AG09319 (cell line): ENCODE measurements around the gene TM9SF4.

Experiments
- DNase-seq: peaks from one replicate; pipeline ENCODE4 v3.0.0-alpha.2; 2010; ENCODE audit warnings: low read depth; ENCODE audit errors: extremely low read depth
- CTCF ChIP-seq: IDR thresholded peaks from 2 replicates; pipeline ENCODE4 v1.5.1; 2011; ENCODE audit warnings: low read depth, mild to moderate bottlenecking, inconsistent platforms, low read length, moderate library complexity

TM9SF4 gene

GRCh38 chr20:32139947-32140346 is 30.4 kb downstream of the TM9SF4 start:
- TF ChIP-seq CTCF, result no peak
- no peak for DNase-seq

GRCh38 chr20:32140603-32141002 is 31.1 kb downstream of the TM9SF4 start:
- no peak for DNase-seq
- TF ChIP-seq CTCF, result no peak

GRCh38 chr20:32141465-32141980 is 32.0 kb downstream of the TM9SF4 start:
- DNase-seq, result no peak

GRCh38 chr20:32142088-32142487 is 32.6 kb downstream of the TM9SF4 start:
- no peak for TF ChIP-seq CTCF
- DNase-seq, result no peak

More at GRCh38 chr20:32141465-32141980, 32.0 kb downstream of the TM9SF4 start:
- TF ChIP-seq CTCF, result no peak

GRCh38 chr20:32142991-32143390 is 33.5 kb downstream of the TM9SF4 start:
- no peak for DNase-seq
- TF ChIP-seq CTCF, result no peak

- no peak for TF ChIP-seq CTCF
- no peak for DNase-seq
Measured at GRCh38 chr20:32144898-32145662, 35.6 kb downstream of the TM9SF4 start.

- no peak for DNase-seq
- TF ChIP-seq CTCF, result no peak
Measured at GRCh38 chr20:32149566-32150170, 40.2 kb downstream of the TM9SF4 start.
